Measurements from ENCODE around the gene SDK2. TPM values are rescaled to one million over a fixed set of nuclear protein-coding genes. Genes with fewer than 3 reads are reported as not detected.

SDK2 gene
- total and polyA plus RNA-seq, 2 experiments from 2014 or later: 0.59 to 1.2 TPM

DNA sequence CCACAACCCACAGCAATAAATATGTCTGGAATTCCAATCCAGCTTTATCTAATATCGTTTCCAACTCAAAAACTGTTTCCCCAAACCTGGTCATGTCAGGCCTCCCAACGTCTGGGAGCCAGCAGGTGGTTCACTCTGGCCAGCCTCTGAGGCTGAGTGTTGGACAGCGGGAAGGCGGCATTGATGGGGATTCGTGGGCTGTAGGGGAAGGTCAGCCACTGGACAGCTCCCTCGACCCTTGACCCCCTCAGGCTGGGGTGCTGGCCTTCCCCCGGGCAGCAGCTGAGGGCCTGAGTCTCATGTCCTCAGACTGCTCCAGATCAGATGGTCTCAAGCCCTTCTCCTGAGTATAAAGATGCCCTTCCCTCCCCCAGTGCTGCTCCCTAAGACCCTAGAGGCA, 50.2 kb downstream of the SDK2 start:
- no peak overlapping the region for H2AFZ ChIP-seq
- H3K4me3 ChIP-seq: no peak overlapping the region
- no peaks in the 10 kb centered on the region for H4K20me1 ChIP-seq (ENCODE audit: insufficient read depth, poor library complexity, severe bottlenecking)
- no peak for DNase-seq (ENCODE audit: low spot score)
- H3K4me2 ChIP-seq: no peak overlapping the region
- H3K36me3 ChIP-seq (replicated peaks; ENCODE audit: insufficient read depth, low read depth): no peaks in the 10 kb centered on the region
- H3K27me3 ChIP-seq: peaks cover 10% of the 10 kb centered on the region
- no peak for TF ChIP-seq EZH2 (IDR thresholded peaks at IDR 0.05; ENCODE audit: borderline replicate concordance)
- TF ChIP-seq EZH2phosphoT487 (IDR thresholded peaks at IDR 0.05; ENCODE audit: low read depth, severe bottlenecking, unreplicated experiment): no peak
- TF ChIP-seq CTCF (IDR thresholded peaks at IDR 0.05; ENCODE audit: poor library complexity): no peak
- no peaks in the 10 kb centered on the region for H3K4me1 ChIP-seq (ENCODE audit: insufficient read depth)
- H3K9me3 ChIP-seq (ENCODE audit: low read depth): no peaks in the 10 kb centered on the region
- no peaks in the 10 kb centered on the region for H3K79me2 ChIP-seq
- WGBS (ENCODE audit: low lambda C conversion rate, missing lambda C conversion rate): 67% methylated on average over 7 of the region's 7 CpGs
- no peak overlapping the region for H3K27ac ChIP-seq
- H3K9me2 ChIP-seq (replicated peaks; ENCODE audit: insufficient read depth): no peaks in the 10 kb centered on the region

GRCh38 chr17:73593249-73593965, 50.8 kb downstream of the SDK2 start:
- no peak overlapping the region for H2AFZ ChIP-seq
- no peaks in the 10 kb centered on the region for H4K20me1 ChIP-seq (ENCODE audit: insufficient read depth, poor library complexity, severe bottlenecking)
- no peaks in the 10 kb centered on the region for H3K79me2 ChIP-seq
- no peaks in the 10 kb centered on the region for H3K9me2 ChIP-seq (replicated peaks; ENCODE audit: insufficient read depth)
- H3K9me3 ChIP-seq (ENCODE audit: low read depth): no peaks in the 10 kb centered on the region
- TF ChIP-seq EZH2phosphoT487 (IDR thresholded peaks at IDR 0.05; ENCODE audit: low read depth, severe bottlenecking, unreplicated experiment): no peak
- no peak for TF ChIP-seq CTCF (IDR thresholded peaks at IDR 0.05; ENCODE audit: poor library complexity)
- TF ChIP-seq EZH2 (IDR thresholded peaks at IDR 0.05; ENCODE audit: borderline replicate concordance): no peak
- H3K4me3 ChIP-seq: no peak overlapping the region
- H3K4me1 ChIP-seq (ENCODE audit: insufficient read depth): no peaks in the 10 kb centered on the region
- no peak overlapping the region for H3K4me2 ChIP-seq
- DNase-seq (ENCODE audit: low spot score): no peak
- H3K27me3 ChIP-seq: peaks cover 10% of the 10 kb centered on the region
- no peaks in the 10 kb centered on the region for H3K36me3 ChIP-seq (replicated peaks; ENCODE audit: insufficient read depth, low read depth)
- WGBS (ENCODE audit: low lambda C conversion rate, missing lambda C conversion rate): 80% methylated on average over 7 of the region's 7 CpGs
- no peak overlapping the region for H3K27ac ChIP-seq

GRCh38 chr17:73592501-73592961, 51.7 kb downstream of the SDK2 start:
- Histone ChIP-seq H4K20me1 (ENCODE audit: insufficient read depth, poor library complexity, severe bottlenecking) (no peaks in the 10 kb centered on the region), H3K79me2 (no peaks in the 10 kb centered on the region), H3K4me2 (no peak overlapping the region), H2AFZ (no peak overlapping the region), H3K27me3 (peaks cover 10% of the 10 kb centered on the region), H3K4me1 (ENCODE audit: insufficient read depth) (no peaks in the 10 kb centered on the region), H3K9me2 (replicated peaks; ENCODE audit: insufficient read depth) (no peaks in the 10 kb centered on the region), H3K27ac (no peak overlapping the region), H3K4me3 (no peak overlapping the region), H3K36me3 (replicated peaks; ENCODE audit: insufficient read depth, low read depth) (no peaks in the 10 kb centered on the region), H3K9me3 (ENCODE audit: low read depth) (no peaks in the 10 kb centered on the region)
- DNase-seq (ENCODE audit: low spot score): no peak
- 91% methylated on average over 18 of the region's 18 CpGs for WGBS (ENCODE audit: low lambda C conversion rate, missing lambda C conversion rate)
- TF ChIP-seq EZH2phosphoT487 (IDR thresholded peaks at IDR 0.05; ENCODE audit: low read depth, severe bottlenecking, unreplicated experiment) (no peak), CTCF (IDR thresholded peaks at IDR 0.05; ENCODE audit: poor library complexity) (no peak), EZH2 (IDR thresholded peaks at IDR 0.05; ENCODE audit: borderline replicate concordance) (no peak)

Data from hepatocyte (in vitro differentiated cells).